ENCODE data around the gene ACMSD. TPM values are rescaled to one million over a fixed set of nuclear protein-coding genes. Genes with fewer than 3 reads are reported as not detected.

ACMSD gene
- total and polyA plus RNA-seq, 9 of the 15 experiments (the other 6 are each of a cell fraction or from before 2014, with no cell fraction given) = not detected

DNA sequence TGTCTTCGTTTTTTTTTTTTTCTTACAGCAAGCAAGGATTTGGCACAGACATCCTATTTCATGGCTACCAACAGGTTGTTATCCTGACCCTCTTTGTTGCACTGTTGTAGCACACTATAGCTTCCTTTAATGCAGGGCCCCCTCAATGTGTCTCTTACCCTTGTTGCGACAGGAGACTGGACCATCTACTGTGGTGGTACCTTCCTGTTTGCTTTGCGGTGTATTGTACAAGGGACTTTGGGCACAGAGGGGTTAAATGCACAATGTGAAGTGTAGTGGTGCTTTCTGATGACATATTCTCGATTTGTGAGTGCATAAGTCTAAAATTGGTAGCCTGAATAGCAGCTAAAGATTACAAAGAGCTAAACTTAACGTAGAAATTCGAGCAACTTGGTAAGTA, 107.7 kb downstream of the ACMSD start:
- intact Hi-C loops (cut with micrococcal nuclease) (no loop called here), in situ Hi-C loops (cut with MboI) (no loop called here)
- Histone ChIP-seq H3K79me2 (ENCODE audit: control insufficient read depth, insufficient read depth, low read length) (peaks cover 17% of the 10 kb centered on the region; the same call in 1 of the 3 replicates), H3K36me3 (ENCODE audit: control insufficient read depth, insufficient read depth, low read length) (peaks cover 90% of the 10 kb centered on the region), H3K4me3 (no peak overlapping the region), H3K4me2 (ENCODE audit: insufficient read depth, low read length) (no peak overlapping the region), H3K4me1 (replicated peaks in 1 of 2; ENCODE audit: control insufficient read depth in 2 of 2, insufficient read depth in 2 of 2, low read length in 2 of 2) (no peaks in the 10 kb centered on the region), H3K9ac (ENCODE audit: insufficient read depth in 1 of 2, low read depth in 2 of 2, low read length in 2 of 2) (no peak overlapping the region), H4K20me1 (replicated peaks; ENCODE audit: control insufficient read depth, insufficient read depth, low read length) (no peaks in the 10 kb centered on the region), H3K9me3 (replicated peaks; ENCODE audit: control insufficient read depth, insufficient read depth, low read depth, low read length) (no peaks in the 10 kb centered on the region), H3K27me3 (ENCODE audit: control insufficient read depth in 2 of 2, insufficient read depth in 2 of 2, low read length in 2 of 2) (no peaks in the 10 kb centered on the region), H3K27ac (ENCODE audit: extremely low read depth, low read depth, low read length) (no peak overlapping the region), H2AFZ (ENCODE audit: low read depth, low read length) (no peak overlapping the region), H3K9me1 (ENCODE audit: control insufficient read depth, insufficient read depth, low read length) (no peaks in the 10 kb centered on the region)
- no TSS peak for BruUV-seq (replicated peaks)
- DNase-seq (ENCODE audit: extremely low read depth in 1 of 4, low spot score in 3 of 4) = no peak
- no peak; the same call in 2 of the 3 replicates for ATAC-seq
- ChIA-PET CTCF (ENCODE audit: low intra/inter-chr PET ratio) (no interaction called here), POLR2A (interaction anchor here (0.8 kb wide), 1 partner anchor 16 kb away, joined by 3 read pairs; no protein-coding TSS in a partner anchor)
- no peak for FAIRE-seq
- no peak for TF ChIP-seq GATAD2B (IDR thresholded peaks at IDR 0.05; ENCODE audit: borderline replicate concordance)
- no peak for TF ChIP-seq NEUROD1 (IDR thresholded peaks at IDR 0.05; ENCODE audit: borderline replicate concordance, low read depth, low read length, partially characterized antibody)
- TF ChIP-seq RCOR1 (IDR thresholded peaks at IDR 0.05; ENCODE audit: borderline replicate concordance in 1 of 2, low read depth in 2 of 2, low read length in 2 of 2) = no peak
- WGBS (ENCODE audit: insufficient coverage, low coverage, missing lambda C conversion rate) = 84% methylated on average over 6 of the region's 6 CpGs

DNA sequence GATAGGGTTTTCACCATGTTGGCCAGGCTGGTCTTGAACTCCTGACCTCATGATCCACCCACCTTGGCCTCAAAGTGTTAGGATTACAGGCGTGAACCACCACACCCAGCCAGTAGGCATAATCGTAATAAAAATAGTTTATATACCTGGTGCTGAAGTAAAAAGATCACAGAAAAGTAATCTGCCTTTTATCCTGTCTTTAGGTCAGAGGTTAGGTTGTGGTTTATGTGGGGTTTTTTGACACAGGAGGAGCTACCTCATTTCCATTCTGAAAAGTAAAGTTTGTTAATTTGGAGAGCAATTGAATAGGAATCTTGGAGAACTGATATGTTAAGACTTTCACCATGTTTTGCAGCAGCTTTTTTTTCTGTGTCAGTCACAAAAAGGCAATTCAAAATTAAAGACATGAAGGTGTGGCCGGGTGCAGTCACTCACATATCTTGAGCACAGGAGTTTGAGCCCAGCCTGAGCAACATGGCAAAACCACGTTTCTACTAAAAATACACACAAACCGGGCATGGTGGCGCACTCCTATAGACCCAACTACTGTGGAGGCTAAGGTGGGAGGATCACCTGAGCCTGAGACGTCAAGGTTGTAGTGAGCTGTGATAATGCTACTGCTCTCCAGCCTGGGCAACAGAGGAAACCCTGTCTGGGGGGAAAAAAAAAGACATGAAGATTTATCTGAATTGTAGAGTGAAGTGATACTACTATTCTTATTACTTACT, 111.7 kb downstream of the ACMSD start:
- 85% methylated on average over 6 of the region's 7 CpGs for WGBS (ENCODE audit: insufficient coverage, low coverage, missing lambda C conversion rate)
- BruUV-seq (replicated peaks) = no TSS peak
- no peaks in the 10 kb centered on the region for H3K9me3 ChIP-seq (replicated peaks; ENCODE audit: control insufficient read depth, insufficient read depth, low read depth, low read length)
- H4K20me1 ChIP-seq (replicated peaks; ENCODE audit: control insufficient read depth, insufficient read depth, low read length) = no peaks in the 10 kb centered on the region
- H2AFZ ChIP-seq (ENCODE audit: low read depth, low read length) = no peak overlapping the region
- H3K36me3 ChIP-seq (ENCODE audit: control insufficient read depth, insufficient read depth, low read length) = peaks cover 90% of the 10 kb centered on the region
- no peaks in the 10 kb centered on the region for H3K4me1 ChIP-seq (replicated peaks in 1 of 2; ENCODE audit: control insufficient read depth in 2 of 2, insufficient read depth in 2 of 2, low read length in 2 of 2)
- FAIRE-seq (no peak), ATAC-seq (no peak), DNase-seq (ENCODE audit: extremely low read depth in 1 of 4, low spot score in 3 of 4) (no peak)
- CTCF ChIA-PET (ENCODE audit: low intra/inter-chr PET ratio) = no interaction called here
- H3K9ac ChIP-seq (ENCODE audit: insufficient read depth in 1 of 2, low read depth in 2 of 2, low read length in 2 of 2) = no peak overlapping the region
- POLR2A ChIA-PET = interaction anchor here (0.5 to 0.7 kb wide), 2 partner anchors 8 to 853 kb away, joined by 3 read pairs; no protein-coding TSS in a partner anchor
- in situ Hi-C loops (cut with MboI) (no loop called here), intact Hi-C loops (cut with micrococcal nuclease) (no loop called here)
- peaks cover 13% of the 10 kb centered on the region; the same call in 1 of the 3 replicates for H3K79me2 ChIP-seq (ENCODE audit: control insufficient read depth, insufficient read depth, low read length)
- no peak overlapping the region for H3K4me3 ChIP-seq
- no peak overlapping the region for H3K4me2 ChIP-seq (ENCODE audit: insufficient read depth, low read length)
- TF ChIP-seq TAF9B (IDR thresholded peaks at IDR 0.05; ENCODE audit: partially characterized antibody) = no peak
- TF ChIP-seq DPF2 (IDR thresholded peaks at IDR 0.05) = no peak
- TF ChIP-seq MAFK (IDR thresholded peaks at IDR 0.05; ENCODE audit: low read length) = no peak
- TF ChIP-seq RBM22 (IDR thresholded peaks at IDR 0.05; ENCODE audit: low read depth, low read length, poor library complexity, severe bottlenecking) = no peak
- no peaks in the 10 kb centered on the region for H3K27me3 ChIP-seq (ENCODE audit: control insufficient read depth in 2 of 2, insufficient read depth in 2 of 2, low read length in 2 of 2)
- no peaks in the 10 kb centered on the region for H3K9me1 ChIP-seq (ENCODE audit: control insufficient read depth, insufficient read depth, low read length)
- no peak overlapping the region for H3K27ac ChIP-seq (ENCODE audit: extremely low read depth, low read depth, low read length)
